HG03045 (cell line): Measurements from ENCODE around the gene TULP4.
"Not testable (repeated sequence)": the region's sequence is repeated elsewhere in the genome, so short reads cannot be mapped to it uniquely, and the experiment has no call there.

Source experiments
- ATAC-seq: cut with Tn5 transposase; IDR thresholded peaks from one replicate; pipeline ENCODE4 v1.9.1; 2021; ENCODE audit warnings: mild to moderate bottlenecking, moderate library complexity; ENCODE audit not compliant: unreplicated experiment

TULP4 gene

DNA sequence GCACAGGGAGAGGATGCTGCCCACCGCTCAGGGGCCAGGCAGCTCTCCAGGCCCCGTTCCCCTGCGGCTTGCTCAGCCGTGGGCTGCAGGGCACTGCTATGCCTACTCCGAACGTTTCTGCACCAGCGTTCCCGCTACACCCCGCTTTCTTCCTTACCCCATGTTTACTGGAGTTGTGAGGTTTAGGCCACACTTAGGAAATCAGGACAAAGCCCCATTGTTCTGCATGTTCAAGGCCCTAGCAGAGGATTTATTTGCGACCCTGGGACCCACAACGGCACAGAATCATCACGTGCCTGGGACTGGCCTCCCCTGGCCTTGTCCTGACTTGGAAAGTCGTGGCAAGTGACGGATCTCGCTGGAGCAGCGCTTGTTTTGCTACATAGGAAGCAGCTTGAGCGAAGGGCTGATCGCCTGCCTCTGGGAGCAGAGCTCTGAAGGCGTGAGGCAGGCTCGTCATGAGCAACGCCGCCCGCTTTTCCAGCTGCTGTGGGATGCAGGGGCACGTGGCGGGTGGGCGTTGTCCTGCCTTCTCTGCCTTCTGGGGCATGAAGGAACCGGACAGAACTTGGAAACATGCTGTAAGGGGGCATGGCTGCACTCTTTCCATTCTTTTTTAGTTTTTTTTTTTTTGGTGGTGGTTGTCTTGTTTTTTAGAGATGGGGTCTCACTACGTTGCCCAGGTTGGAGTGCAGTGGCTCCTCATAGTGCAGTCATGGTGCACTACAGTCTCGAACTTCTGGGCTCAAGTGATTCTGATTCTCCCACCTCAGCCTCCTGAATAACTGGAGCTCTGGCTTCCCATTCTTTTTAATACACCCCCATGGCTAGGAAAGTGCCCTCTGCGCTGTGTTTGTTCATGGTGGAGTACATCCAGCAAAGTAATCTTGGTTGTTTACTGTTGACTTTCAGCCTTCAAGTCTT lies 233.0 kb downstream of the TULP4 start:
- ATAC-seq: no peak

GRCh38 chr6:158548418-158549161 lies 236.3 kb downstream of the TULP4 start:
- no peak for ATAC-seq

DNA sequence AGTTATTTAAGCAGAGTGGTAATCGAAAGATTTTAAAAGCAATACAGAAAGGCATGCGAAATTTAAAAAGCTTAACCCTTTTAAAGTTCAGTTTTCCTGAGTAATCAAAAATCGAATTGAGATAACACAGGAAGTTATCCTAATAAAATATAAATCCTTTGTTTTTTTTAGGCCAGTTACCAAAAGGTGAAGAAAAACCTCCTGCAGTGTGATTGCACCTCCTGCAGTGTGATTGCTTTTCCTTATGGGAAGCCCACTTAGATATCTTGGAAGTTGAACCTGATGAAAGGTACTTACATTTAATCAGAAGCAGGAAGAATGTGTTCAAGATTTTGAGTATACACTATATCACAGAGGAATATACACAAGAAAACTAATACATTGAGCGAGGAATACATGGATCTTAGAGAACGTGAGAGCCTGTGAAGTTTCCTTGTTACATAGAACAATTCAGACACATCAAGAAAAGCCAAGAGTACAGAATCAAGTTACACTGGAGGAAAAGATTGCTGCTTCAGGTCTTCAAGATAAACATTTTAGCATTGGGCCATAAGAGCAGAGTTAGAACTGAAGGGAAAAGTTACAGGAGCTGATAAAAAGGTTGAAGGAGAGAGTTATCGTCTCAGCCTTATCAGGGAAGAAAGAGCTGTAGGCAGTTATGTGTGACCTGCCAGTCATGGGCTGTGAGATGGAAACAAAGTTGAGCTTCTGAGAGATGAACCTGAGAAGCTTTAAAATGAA lies 240.0 kb downstream of the TULP4 start:
- no peak for ATAC-seq

DNA sequence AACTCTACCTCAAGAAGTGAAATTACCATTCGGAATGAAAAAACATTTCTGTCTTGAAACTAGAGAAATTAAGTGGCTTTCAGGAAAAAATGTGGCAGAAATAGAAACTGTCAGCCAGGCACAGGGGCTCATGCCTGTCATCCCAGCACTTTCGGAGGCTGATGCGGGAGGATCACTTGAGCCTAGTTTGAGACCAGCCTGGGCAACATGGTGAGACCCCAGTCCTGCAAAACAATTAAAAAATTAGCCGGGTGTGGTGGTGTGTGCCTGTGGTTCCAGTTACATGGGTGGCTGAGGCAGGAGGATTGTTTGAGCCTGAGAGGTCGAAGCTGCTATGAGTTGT lies 240.5 kb downstream of the TULP4 start:
- ATAC-seq: no peak

GRCh38 chr6:158554611-158555361 lies 242.5 kb downstream of the TULP4 start:
- no peak for ATAC-seq

GRCh38 chr6:158556113-158556512 lies 243.8 kb downstream of the TULP4 start:
- no peak for ATAC-seq

DNA sequence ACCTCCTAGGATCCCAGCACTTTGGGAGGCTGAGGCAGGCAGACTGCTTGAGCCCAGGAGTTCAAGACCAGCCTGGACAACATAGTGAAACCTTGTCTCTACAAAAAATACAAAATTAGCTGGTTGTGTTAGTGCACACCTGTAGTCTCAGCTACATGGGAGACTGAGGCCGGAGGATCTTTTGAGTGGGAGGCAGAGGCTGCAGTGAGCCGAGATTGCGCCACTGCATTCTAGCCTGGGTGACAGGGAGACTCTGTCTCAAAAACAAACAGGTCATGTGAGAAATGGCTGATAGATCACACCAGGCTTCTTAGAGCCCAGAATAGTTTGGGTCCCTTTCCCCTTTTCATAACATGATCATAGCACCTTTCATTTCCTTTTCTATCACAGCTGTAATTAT lies 244.8 kb downstream of the TULP4 start:
- not testable (repeated sequence) for ATAC-seq

DNA sequence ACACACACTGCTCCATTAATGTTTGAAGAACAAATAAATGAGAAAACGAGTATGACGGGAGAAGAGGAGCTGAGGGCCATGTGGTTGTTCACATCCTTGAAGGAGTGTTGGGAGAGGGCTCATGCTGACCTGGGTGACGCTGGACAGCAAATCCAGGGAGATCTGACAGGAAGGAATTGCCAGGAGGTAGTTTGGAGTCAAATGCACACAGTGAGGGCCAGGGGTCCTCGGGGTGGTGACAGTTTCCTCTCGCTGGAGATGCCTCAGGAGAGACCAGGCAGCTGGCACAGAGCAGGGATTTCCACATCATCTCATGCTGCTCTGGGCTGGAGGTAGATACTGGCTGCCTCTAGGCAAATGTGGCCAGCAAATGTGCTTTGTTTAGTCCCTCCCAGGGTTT lies 245.7 kb downstream of the TULP4 start:
- no peak for ATAC-seq

- ATAC-seq: no peak
These were observed 246.4 kb downstream of the TULP4 start for GRCh38 chr6:158558415-158559306.

DNA sequence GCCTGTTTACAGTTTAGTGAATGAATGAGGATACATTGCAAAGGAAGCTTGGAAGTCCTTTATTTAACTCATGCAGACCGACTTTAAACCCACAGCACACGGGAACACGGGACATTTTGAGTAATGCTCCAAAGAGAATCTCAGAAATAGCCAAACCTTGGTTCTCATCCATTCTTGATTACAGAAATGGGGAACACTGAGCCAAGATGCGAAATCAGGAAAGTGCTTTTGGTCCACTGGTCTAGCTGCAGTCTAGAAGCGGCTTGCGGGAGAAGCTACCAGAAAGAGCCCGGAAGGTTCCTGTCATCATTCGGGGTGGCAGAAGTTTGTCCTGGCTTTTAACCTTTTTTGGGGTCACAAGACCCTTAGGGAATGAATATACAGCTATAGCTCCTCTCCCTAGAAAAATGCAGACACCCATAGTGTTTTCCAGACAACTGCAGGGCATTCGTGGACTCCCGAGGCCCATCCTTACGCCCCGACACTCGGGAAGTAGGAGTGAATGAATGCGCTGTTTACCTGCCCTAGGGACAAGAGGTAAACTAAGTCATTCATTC lies 247.2 kb downstream of the TULP4 start:
- ATAC-seq: no peak

GRCh38 chr6:158559895-158560835 lies 247.9 kb downstream of the TULP4 start, which contains the start of gene TMEM181:
Gene TMEM181 (plus strand): TSS chr6:158560091. CDS start chr6:158560225, 134 bp downstream.
- peak; percentile 88 for ATAC-seq

GRCh38 chr6:158560836-158561320 lies 248.6 kb downstream of the TULP4 start:
- ATAC-seq: no peak
